ENCODE results near the gene RMC1. TPM values are rescaled to one million over a fixed set of nuclear protein-coding genes. Genes with fewer than 3 reads are reported as not detected.

The RMC1 gene
- total RNA-seq, 2 donors from 2014 or later = 16.8 to 27.5 TPM

- no peaks in the 10 kb centered on the region for H3K27me3 ChIP-seq (replicated peaks; ENCODE audit: insufficient read depth)
- H3K27ac ChIP-seq = no peak overlapping the region
- TF ChIP-seq CTCF (IDR thresholded peaks at IDR 0.05) = no peak
- H3K4me3 ChIP-seq = no peak overlapping the region
- ATAC-seq (ENCODE audit: insufficient number of reproducible peaks, low FRiP score, low read depth) = no peak
- H3K9me3 ChIP-seq = no peaks in the 10 kb centered on the region
- H3K36me3 ChIP-seq = peaks cover 19% of the 10 kb centered on the region
- DNase-seq (ENCODE audit: low spot score) = no peak
- H3K4me1 ChIP-seq (ENCODE audit: control insufficient read depth in 1 of 2, low read depth in 2 of 2) = peaks cover 44 to 52% of the 10 kb centered on the region in 2 donors
These were observed 42.7 kb upstream of the RMC1 start for GRCh38 chr18:23460285-23461273.

- no peak for TF ChIP-seq CTCF (IDR thresholded peaks at IDR 0.05)
- ATAC-seq (ENCODE audit: insufficient number of reproducible peaks, low FRiP score, low read depth) (no peak), DNase-seq (ENCODE audit: low spot score) (no peak)
- Histone ChIP-seq H3K9me3 (no peaks in the 10 kb centered on the region), H3K27ac (no peak overlapping the region), H3K4me3 (no peak overlapping the region), H3K36me3 (peaks cover 40% of the 10 kb centered on the region), H3K4me1 (ENCODE audit: control insufficient read depth in 1 of 2, low read depth in 2 of 2) (peaks cover 26 to 32% of the 10 kb centered on the region in 2 donors), H3K27me3 (replicated peaks; ENCODE audit: insufficient read depth) (no peaks in the 10 kb centered on the region)
These were observed 40.4 kb upstream of the RMC1 start for GRCh38 chr18:23462876-23463275.

GRCh38 chr18:23468753-23469459 lies 34.4 kb upstream of the RMC1 start:
- no peak for ATAC-seq (ENCODE audit: insufficient number of reproducible peaks, low FRiP score, low read depth)
- Histone ChIP-seq H3K27ac (no peak overlapping the region), H3K4me1 (ENCODE audit: control insufficient read depth in 1 of 2, low read depth in 2 of 2) (no peaks in the 10 kb centered on the region), H3K36me3 (peaks cover 76% of the 10 kb centered on the region), H3K27me3 (replicated peaks; ENCODE audit: insufficient read depth) (no peaks in the 10 kb centered on the region), H3K4me3 (no peak overlapping the region), H3K9me3 (no peaks in the 10 kb centered on the region)
- DNase-seq (ENCODE audit: low spot score) = no peak
- no peak for TF ChIP-seq CTCF (IDR thresholded peaks at IDR 0.05)

GRCh38 chr18:23470620-23471387 lies 32.5 kb upstream of the RMC1 start:
- TF ChIP-seq CTCF (IDR thresholded peaks at IDR 0.05) = no peak
- no peaks in the 10 kb centered on the region for H3K4me1 ChIP-seq (ENCODE audit: control insufficient read depth in 1 of 2, low read depth in 2 of 2)
- H3K27me3 ChIP-seq (replicated peaks; ENCODE audit: insufficient read depth) = no peaks in the 10 kb centered on the region
- H3K36me3 ChIP-seq = peaks cover 76% of the 10 kb centered on the region
- ATAC-seq (ENCODE audit: insufficient number of reproducible peaks, low FRiP score, low read depth) (no peak), DNase-seq (ENCODE audit: low spot score) (no peak)
- no peaks in the 10 kb centered on the region for H3K9me3 ChIP-seq
- H3K4me3 ChIP-seq = no peak overlapping the region
- no peak overlapping the region for H3K27ac ChIP-seq

Measured in thoracic aorta (tissue), 2 donors.